ENCODE results near the gene RANBP17.
"Not testable (repeated sequence)": the region's sequence is repeated elsewhere in the genome, so short reads cannot be mapped to it uniquely, and the experiment has no call there.

Gene RANBP17

GRCh38 chr5:171174960-171175359, 313.1 kb downstream of the RANBP17 start:
- not testable (repeated sequence) for DNase-seq; H2AK5ac ChIP-seq (ENCODE audit: low read length); H3K18ac ChIP-seq (ENCODE audit: low read length)

GRCh38 chr5:171175746-171176145, 313.9 kb downstream of the RANBP17 start:
- H3K4ac ChIP-seq (ENCODE audit: low read depth, low read length): no peak overlapping the region
- H3K4me2 ChIP-seq (ENCODE audit: low read length): no peak overlapping the region
- H3K27ac ChIP-seq (ENCODE audit: low read depth, low read length): no peak overlapping the region
- H3K9ac ChIP-seq (ENCODE audit: low read length): no peak overlapping the region
- no peak overlapping the region for H4K5ac ChIP-seq (ENCODE audit: low read length)
- no peak overlapping the region for H2BK120ac ChIP-seq (ENCODE audit: low read depth, low read length)
- no CpG with 5 or more reads among the region's 3 CpGs for WGBS (ENCODE audit: extremely low coverage, insufficient coverage, low lambda C conversion rate)
- H3K56ac ChIP-seq (ENCODE audit: low read length): no peak overlapping the region
- no peak overlapping the region for H2BK5ac ChIP-seq (ENCODE audit: low read length)
- no peaks in the 10 kb centered on the region for H3K79me1 ChIP-seq (ENCODE audit: low read length)
- no peak overlapping the region for H3K4me3 ChIP-seq (ENCODE audit: low read length)
- H3K27me3 ChIP-seq (ENCODE audit: insufficient read depth, low read length, poor library complexity): no peaks in the 10 kb centered on the region
- no peaks in the 10 kb centered on the region for H3K36me3 ChIP-seq (ENCODE audit: control insufficient read depth, insufficient read depth, low read length)
- H3K18ac ChIP-seq (ENCODE audit: low read length): no peak overlapping the region
- H2AK5ac ChIP-seq (ENCODE audit: low read length): no peak overlapping the region
- no peak overlapping the region for H2BK15ac ChIP-seq (replicated peaks; ENCODE audit: low read depth)
- no peak overlapping the region for H4K8ac ChIP-seq (ENCODE audit: low read depth, low read length)
- H3K23ac ChIP-seq (ENCODE audit: low read length): no peak overlapping the region
- no peaks in the 10 kb centered on the region for H3K79me2 ChIP-seq (ENCODE audit: control insufficient read depth, insufficient read depth, low read length)
- DNase-seq: peak; percentile 68
- H3K4me1 ChIP-seq (ENCODE audit: control insufficient read depth, low read depth, low read length): no peaks in the 10 kb centered on the region

More at GRCh38 chr5:171174960-171175359, 313.1 kb downstream of the RANBP17 start:
- H3K27me3 ChIP-seq (ENCODE audit: insufficient read depth, low read length, poor library complexity); H3K79me1 ChIP-seq (ENCODE audit: low read length); H3K4ac ChIP-seq (ENCODE audit: low read depth, low read length); H3K27ac ChIP-seq (ENCODE audit: low read depth, low read length); H3K4me1 ChIP-seq (ENCODE audit: control insufficient read depth, low read depth, low read length); H4K8ac ChIP-seq (ENCODE audit: low read depth, low read length); H3K23ac ChIP-seq (ENCODE audit: low read length); H3K4me3 ChIP-seq (ENCODE audit: low read length); H3K9ac ChIP-seq (ENCODE audit: low read length); H3K56ac ChIP-seq (ENCODE audit: low read length); H2BK120ac ChIP-seq (ENCODE audit: low read depth, low read length); H3K36me3 ChIP-seq (ENCODE audit: control insufficient read depth, insufficient read depth, low read length); H2BK5ac ChIP-seq (ENCODE audit: low read length); H4K5ac ChIP-seq (ENCODE audit: low read length); H2BK15ac ChIP-seq (replicated peaks; ENCODE audit: low read depth); H3K4me2 ChIP-seq (ENCODE audit: low read length); H3K79me2 ChIP-seq (ENCODE audit: control insufficient read depth, insufficient read depth, low read length): not testable (repeated sequence)
- no CpG with 5 or more reads among the region's 2 CpGs for WGBS (ENCODE audit: extremely low coverage, insufficient coverage, low lambda C conversion rate)

GRCh38 chr5:171178190-171178589, 316.4 kb downstream of the RANBP17 start:
- not testable (repeated sequence) for H4K8ac ChIP-seq (ENCODE audit: low read depth, low read length); H4K5ac ChIP-seq (ENCODE audit: low read length); H3K23ac ChIP-seq (ENCODE audit: low read length); H3K79me2 ChIP-seq (ENCODE audit: control insufficient read depth, insufficient read depth, low read length); H3K79me1 ChIP-seq (ENCODE audit: low read length); H3K56ac ChIP-seq (ENCODE audit: low read length); H3K27me3 ChIP-seq (ENCODE audit: insufficient read depth, low read length, poor library complexity); H2AK5ac ChIP-seq (ENCODE audit: low read length); H2BK15ac ChIP-seq (replicated peaks; ENCODE audit: low read depth); H2BK120ac ChIP-seq (ENCODE audit: low read depth, low read length); H3K4me2 ChIP-seq (ENCODE audit: low read length); H3K4ac ChIP-seq (ENCODE audit: low read depth, low read length); H3K27ac ChIP-seq (ENCODE audit: low read depth, low read length); H3K4me3 ChIP-seq (ENCODE audit: low read length); H3K4me1 ChIP-seq (ENCODE audit: control insufficient read depth, low read depth, low read length); H3K18ac ChIP-seq (ENCODE audit: low read length); H3K36me3 ChIP-seq (ENCODE audit: control insufficient read depth, insufficient read depth, low read length); DNase-seq; H2BK5ac ChIP-seq (ENCODE audit: low read length); H3K9ac ChIP-seq (ENCODE audit: low read length)
- WGBS (ENCODE audit: extremely low coverage, insufficient coverage, low lambda C conversion rate): no CpG with 5 or more reads among the region's 5 CpGs

- H3K4me3 ChIP-seq (ENCODE audit: low read length): no peak overlapping the region
- H3K27me3 ChIP-seq (ENCODE audit: insufficient read depth, low read length, poor library complexity): no peaks in the 10 kb centered on the region
- no peak overlapping the region for H2BK120ac ChIP-seq (ENCODE audit: low read depth, low read length)
- no peak overlapping the region for H3K4ac ChIP-seq (ENCODE audit: low read depth, low read length)
- no peak overlapping the region for H2BK15ac ChIP-seq (replicated peaks; ENCODE audit: low read depth)
- H3K9ac ChIP-seq (ENCODE audit: low read length): no peak overlapping the region
- no peak overlapping the region for H2AK5ac ChIP-seq (ENCODE audit: low read length)
- no CpG with 5 or more reads among the region's 4 CpGs for WGBS (ENCODE audit: extremely low coverage, insufficient coverage, low lambda C conversion rate)
- H3K23ac ChIP-seq (ENCODE audit: low read length): no peak overlapping the region
- H3K79me2 ChIP-seq (ENCODE audit: control insufficient read depth, insufficient read depth, low read length): no peaks in the 10 kb centered on the region
- no peaks in the 10 kb centered on the region for H3K36me3 ChIP-seq (ENCODE audit: control insufficient read depth, insufficient read depth, low read length)
- H3K18ac ChIP-seq (ENCODE audit: low read length): no peak overlapping the region
- H3K4me2 ChIP-seq (ENCODE audit: low read length): no peak overlapping the region
- H4K5ac ChIP-seq (ENCODE audit: low read length): no peak overlapping the region
- no peak overlapping the region for H4K8ac ChIP-seq (ENCODE audit: low read depth, low read length)
- H3K56ac ChIP-seq (ENCODE audit: low read length): no peak overlapping the region
- no peaks in the 10 kb centered on the region for H3K4me1 ChIP-seq (ENCODE audit: control insufficient read depth, low read depth, low read length)
- H3K27ac ChIP-seq (ENCODE audit: low read depth, low read length): no peak overlapping the region
- no peak overlapping the region for H2BK5ac ChIP-seq (ENCODE audit: low read length)
- no peaks in the 10 kb centered on the region for H3K79me1 ChIP-seq (ENCODE audit: low read length)
- DNase-seq: no peak
Observed at GRCh38 chr5:171188016-171188415, 326.2 kb downstream of the RANBP17 start.

- no peak overlapping the region for H2BK15ac ChIP-seq (replicated peaks; ENCODE audit: low read depth)
- no peak overlapping the region for H3K27ac ChIP-seq (ENCODE audit: low read depth, low read length)
- no peak overlapping the region for H3K23ac ChIP-seq (ENCODE audit: low read length)
- no peaks in the 10 kb centered on the region for H3K79me2 ChIP-seq (ENCODE audit: control insufficient read depth, insufficient read depth, low read length)
- no peak overlapping the region for H4K5ac ChIP-seq (ENCODE audit: low read length)
- H3K79me1 ChIP-seq (ENCODE audit: low read length): no peaks in the 10 kb centered on the region
- H3K18ac ChIP-seq (ENCODE audit: low read length): no peak overlapping the region
- H2AK5ac ChIP-seq (ENCODE audit: low read length): no peak overlapping the region
- H3K4me1 ChIP-seq (ENCODE audit: control insufficient read depth, low read depth, low read length): no peaks in the 10 kb centered on the region
- no peaks in the 10 kb centered on the region for H3K36me3 ChIP-seq (ENCODE audit: control insufficient read depth, insufficient read depth, low read length)
- WGBS (ENCODE audit: extremely low coverage, insufficient coverage, low lambda C conversion rate): no CpG with 5 or more reads among the region's 4 CpGs
- H3K4ac ChIP-seq (ENCODE audit: low read depth, low read length): no peak overlapping the region
- H3K56ac ChIP-seq (ENCODE audit: low read length): no peak overlapping the region
- H2BK5ac ChIP-seq (ENCODE audit: low read length): no peak overlapping the region
- H3K4me3 ChIP-seq (ENCODE audit: low read length): no peak overlapping the region
- DNase-seq: no peak
- no peak overlapping the region for H3K9ac ChIP-seq (ENCODE audit: low read length)
- no peak overlapping the region for H4K8ac ChIP-seq (ENCODE audit: low read depth, low read length)
- H3K4me2 ChIP-seq (ENCODE audit: low read length): no peak overlapping the region
- H3K27me3 ChIP-seq (ENCODE audit: insufficient read depth, low read length, poor library complexity): no peaks in the 10 kb centered on the region
- H2BK120ac ChIP-seq (ENCODE audit: low read depth, low read length): no peak overlapping the region
Observed at GRCh38 chr5:171189442-171189841, 327.6 kb downstream of the RANBP17 start.

GRCh38 chr5:171192111-171192510, 330.3 kb downstream of the RANBP17 start:
- WGBS (ENCODE audit: extremely low coverage, insufficient coverage, low lambda C conversion rate): no CpG with 5 or more reads among the region's 1 CpG

More at GRCh38 chr5:171192111-171192510, 330.3 kb downstream of the RANBP17 start:
- no peak overlapping the region for H3K27ac ChIP-seq (ENCODE audit: low read depth, low read length)
- no peak overlapping the region for H4K8ac ChIP-seq (ENCODE audit: low read depth, low read length)
- H3K4me1 ChIP-seq (ENCODE audit: control insufficient read depth, low read depth, low read length): no peaks in the 10 kb centered on the region
- H3K18ac ChIP-seq (ENCODE audit: low read length): no peak overlapping the region
- no peak overlapping the region for H3K4me2 ChIP-seq (ENCODE audit: low read length)
- no peak overlapping the region for H2AK5ac ChIP-seq (ENCODE audit: low read length)
- no peaks in the 10 kb centered on the region for H3K36me3 ChIP-seq (ENCODE audit: control insufficient read depth, insufficient read depth, low read length)
- H3K4me3 ChIP-seq (ENCODE audit: low read length): no peak overlapping the region
- H3K23ac ChIP-seq (ENCODE audit: low read length): no peak overlapping the region
- H3K4ac ChIP-seq (ENCODE audit: low read depth, low read length): no peak overlapping the region
- H3K56ac ChIP-seq (ENCODE audit: low read length): no peak overlapping the region
- H3K79me2 ChIP-seq (ENCODE audit: control insufficient read depth, insufficient read depth, low read length): no peaks in the 10 kb centered on the region
- no peaks in the 10 kb centered on the region for H3K27me3 ChIP-seq (ENCODE audit: insufficient read depth, low read length, poor library complexity)
- no peak overlapping the region for H2BK15ac ChIP-seq (replicated peaks; ENCODE audit: low read depth)
- no peak for DNase-seq
- no peak overlapping the region for H2BK120ac ChIP-seq (ENCODE audit: low read depth, low read length)
- H2BK5ac ChIP-seq (ENCODE audit: low read length): no peak overlapping the region
- H3K9ac ChIP-seq (ENCODE audit: low read length): no peak overlapping the region
- H4K5ac ChIP-seq (ENCODE audit: low read length): no peak overlapping the region
- no peaks in the 10 kb centered on the region for H3K79me1 ChIP-seq (ENCODE audit: low read length)
